Measurements from ENCODE around the gene CNMD.

DNA sequence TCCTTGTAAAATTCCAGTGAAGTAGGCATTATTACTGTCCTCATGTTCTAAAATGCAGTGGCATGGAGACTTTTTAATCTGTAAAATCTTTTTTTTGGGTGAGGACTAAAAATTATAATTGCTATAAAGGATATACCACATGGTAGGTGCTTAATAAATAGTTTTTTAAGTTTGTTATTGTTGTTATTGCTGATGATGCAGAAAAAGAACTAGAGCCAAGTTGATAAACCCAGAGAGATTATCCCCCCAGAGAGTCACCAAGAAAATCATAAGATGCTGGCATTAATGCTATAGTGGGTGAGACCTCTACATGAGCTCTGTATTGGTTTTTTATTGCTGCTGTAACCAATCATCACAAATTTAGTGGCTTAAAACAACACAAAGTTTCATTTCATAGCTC, 44.3 kb upstream of the CNMD start:
- TF ChIP-seq CTCF (optimal IDR thresholded peaks at IDR 0.05 in 1 of 3, IDR thresholded peaks at IDR 0.05 in 1 of 3, conservative IDR thresholded peaks at IDR 0.05 in 1 of 3; ENCODE audit: extremely low read depth in 1 of 3, insufficient read depth in 2 of 3, low read length in 3 of 3) (no peak), EZH2 (IDR thresholded peaks at IDR 0.05; ENCODE audit: low read length) (no peak)
